ES-I3 (cell line): ENCODE measurements around the gene KANSL1L.

Experiments
- H3K36me3 ChIP-seq: 2 replicates; pipeline ENCODE4 v1.6.1; 2013; ENCODE audit warnings: mild to moderate bottlenecking, low read length, control low read depth, moderate library complexity; ENCODE audit not compliant: insufficient read depth
- H3K4me1 ChIP-seq: 2 replicates; pipeline ENCODE4 v1.6.1; 2013; ENCODE audit warnings: mild to moderate bottlenecking, control low read depth, low read length; ENCODE audit not compliant: insufficient read depth
- H3K9ac ChIP-seq: 2 replicates; pipeline ENCODE4 v1.6.1; 2013; ENCODE audit warnings: low read depth, mild to moderate bottlenecking, low read length, moderate library complexity
- H3K9me3 ChIP-seq: 2 replicates; pipeline ENCODE4 v1.6.1; 2013; ENCODE audit warnings: mild to moderate bottlenecking, low read length, moderate library complexity; ENCODE audit not compliant: control insufficient read depth, insufficient read depth

KANSL1L gene

DNA sequence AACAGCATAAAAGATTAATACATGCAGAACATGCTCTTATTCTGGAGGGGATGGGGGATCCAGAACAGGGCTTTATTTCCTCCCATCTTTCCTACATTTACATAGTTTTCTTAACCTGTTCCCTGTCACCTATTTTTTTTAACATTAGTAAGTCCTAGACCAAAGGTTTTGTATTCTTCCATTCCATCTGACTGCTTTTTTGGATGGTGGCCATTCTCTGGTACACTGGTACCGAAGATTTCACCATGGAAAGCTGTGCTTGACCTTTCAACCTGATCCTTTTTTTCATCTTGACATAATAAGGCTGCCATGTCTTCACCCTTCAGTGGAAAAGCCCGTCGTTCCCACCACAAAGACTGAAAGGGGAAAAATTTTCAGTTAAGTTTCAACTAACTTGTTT is 148.4 kb downstream of the KANSL1L start:
- Histone ChIP-seq H3K4me1 (no peaks in the 10 kb centered on the region), H3K9ac (no peak overlapping the region), H3K36me3 (peaks cover 11% of the 10 kb centered on the region)

DNA sequence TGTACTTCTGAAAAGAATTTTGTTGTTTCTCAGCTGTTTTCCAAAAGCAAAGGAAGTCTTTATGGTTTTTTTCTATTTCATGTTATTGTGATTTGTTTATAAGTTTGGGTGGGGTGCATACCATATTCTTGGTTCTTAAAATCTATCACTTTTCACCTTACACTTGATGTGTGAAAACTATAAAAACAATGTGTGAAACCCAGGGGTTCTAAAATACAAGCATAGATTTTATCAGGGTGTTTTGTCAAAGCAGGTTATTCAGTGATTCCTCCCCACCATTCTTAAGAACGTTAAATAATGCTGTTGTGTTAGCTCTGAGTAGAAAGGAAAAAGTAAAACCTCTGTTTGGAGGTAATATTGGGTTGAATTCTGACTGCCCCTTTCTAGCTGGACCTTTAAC is 151.1 kb downstream of the KANSL1L start:
- Histone ChIP-seq H3K4me1 (no peaks in the 10 kb centered on the region), H3K9me3 (no peaks in the 10 kb centered on the region), H3K9ac (no peak overlapping the region), H3K36me3 (peaks cover 20% of the 10 kb centered on the region)

More for the DNA sequence above, 148.4 kb downstream of the KANSL1L start:
- H3K9me3 ChIP-seq = no peaks in the 10 kb centered on the region

DNA sequence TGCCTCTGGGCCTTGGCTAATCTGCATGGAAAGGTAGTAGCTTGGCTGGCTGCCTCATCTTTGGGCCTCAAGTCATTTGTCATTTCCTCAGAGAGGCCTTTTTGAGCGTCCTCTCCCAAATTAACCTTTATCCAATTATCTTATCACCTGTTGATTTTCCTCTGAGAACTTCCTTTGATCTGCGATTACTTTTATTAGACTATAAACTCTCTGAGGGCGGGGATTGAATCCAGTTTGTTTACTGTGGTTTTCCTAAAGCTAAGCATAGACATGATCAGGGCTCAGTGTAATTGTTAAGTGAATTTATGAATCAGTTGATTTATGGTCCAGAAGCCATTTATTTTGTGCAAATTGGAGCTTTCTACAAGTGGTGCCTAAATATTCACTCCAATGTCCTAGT is 161.3 kb downstream of the KANSL1L start:
- Histone ChIP-seq H3K4me1 (no peaks in the 10 kb centered on the region), H3K9ac (no peak overlapping the region), H3K36me3 (peaks cover 10% of the 10 kb centered on the region), H3K9me3 (no peaks in the 10 kb centered on the region)

DNA sequence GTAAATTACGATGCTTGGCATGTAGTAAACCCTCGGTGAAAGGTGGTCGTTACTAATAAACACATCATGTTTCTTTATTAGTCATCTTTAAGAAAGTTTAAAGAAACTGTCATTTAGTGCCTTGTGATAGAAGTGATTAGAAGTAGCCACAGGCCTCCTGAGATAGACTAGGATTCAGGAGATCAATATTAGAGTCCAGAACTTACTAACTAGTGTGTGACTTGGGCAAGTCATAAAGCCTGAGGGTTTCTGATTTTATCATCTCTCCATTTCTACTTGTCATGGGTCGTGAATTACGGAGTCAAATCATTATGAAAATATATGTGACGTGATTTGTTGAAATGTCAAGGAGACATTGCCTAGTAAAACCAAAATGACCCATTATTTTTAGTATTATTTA is 162.1 kb downstream of the KANSL1L start:
- peaks cover 10% of the 10 kb centered on the region for H3K36me3 ChIP-seq
- H3K4me1 ChIP-seq = peaks cover 3% of the 10 kb centered on the region; the same call in 1 of the 2 replicates
- no peak overlapping the region for H3K9ac ChIP-seq
- no peaks in the 10 kb centered on the region for H3K9me3 ChIP-seq

DNA sequence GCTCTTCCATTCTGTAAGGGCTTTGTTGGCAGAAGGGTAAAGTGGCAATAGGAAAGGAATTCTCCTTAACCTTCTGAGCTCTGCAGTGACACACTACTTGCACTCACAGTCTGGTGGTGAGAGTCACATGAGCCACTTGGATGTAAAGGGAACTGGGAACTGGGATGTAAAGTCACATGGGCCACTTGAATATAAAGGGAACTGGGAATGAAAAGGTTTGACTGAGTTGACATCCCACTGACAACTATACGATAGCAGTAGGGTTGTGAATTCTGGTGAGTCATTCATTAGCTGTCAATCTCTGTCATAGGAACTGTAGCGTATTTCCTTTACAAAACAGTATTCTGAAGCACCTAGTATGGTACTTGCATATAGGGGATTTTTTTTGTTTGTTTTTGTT is 163.3 kb downstream of the KANSL1L start:
- Histone ChIP-seq H3K4me1 (peaks cover 10% of the 10 kb centered on the region; the same call in 1 of the 2 replicates), H3K36me3 (peaks cover 10% of the 10 kb centered on the region), H3K9ac (no peak overlapping the region), H3K9me3 (no peaks in the 10 kb centered on the region)

DNA sequence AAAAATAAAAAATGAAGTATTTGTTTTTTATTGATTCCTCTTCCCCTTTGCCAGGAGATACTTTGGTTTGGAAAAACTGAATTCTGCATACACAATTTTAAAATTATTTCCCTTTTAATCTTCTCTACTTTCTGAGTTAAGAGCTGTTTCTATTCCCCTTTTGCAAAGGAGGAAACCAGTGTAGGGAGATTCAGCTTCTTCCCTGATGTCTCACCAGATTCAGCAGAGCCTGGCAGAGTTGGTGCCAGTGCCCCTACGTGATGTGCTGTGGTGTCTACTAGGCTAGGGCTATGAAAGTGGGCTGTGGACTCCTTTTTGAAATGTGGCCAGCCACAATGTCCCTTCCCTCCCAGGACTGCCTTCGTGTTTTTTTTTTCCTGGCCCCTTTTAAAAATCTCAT is 166.3 kb downstream of the KANSL1L start:
- peaks cover 5% of the 10 kb centered on the region for H3K36me3 ChIP-seq
- H3K9ac ChIP-seq = no peak overlapping the region
- no peaks in the 10 kb centered on the region for H3K9me3 ChIP-seq
- H3K4me1 ChIP-seq = peaks cover 15% of the 10 kb centered on the region

DNA sequence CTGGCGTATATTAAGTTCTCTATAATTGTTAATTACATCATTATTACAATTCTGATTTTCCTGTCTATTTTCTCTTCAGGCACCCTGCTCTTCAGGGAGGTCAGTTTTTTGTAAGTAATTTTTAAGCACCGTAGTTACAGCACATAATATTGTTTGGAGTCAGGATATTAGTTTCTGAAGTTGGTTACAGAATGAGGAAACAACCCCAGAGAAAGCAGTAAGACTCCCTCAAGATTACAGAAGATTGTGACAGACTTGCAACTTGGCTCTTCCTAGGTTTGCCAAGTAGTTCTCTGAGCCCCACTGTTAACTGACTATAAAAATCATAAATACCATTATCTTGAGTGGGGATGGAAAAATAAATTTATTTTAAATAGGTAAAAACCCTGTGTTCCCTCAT is 167.8 kb downstream of the KANSL1L start:
- no peaks in the 10 kb centered on the region for H3K9me3 ChIP-seq
- H3K9ac ChIP-seq = peak overlapping the region; percentile 97
- H3K36me3 ChIP-seq = no peaks in the 10 kb centered on the region; the same call in 1 of the 2 replicates
- peaks cover 15% of the 10 kb centered on the region for H3K4me1 ChIP-seq

DNA sequence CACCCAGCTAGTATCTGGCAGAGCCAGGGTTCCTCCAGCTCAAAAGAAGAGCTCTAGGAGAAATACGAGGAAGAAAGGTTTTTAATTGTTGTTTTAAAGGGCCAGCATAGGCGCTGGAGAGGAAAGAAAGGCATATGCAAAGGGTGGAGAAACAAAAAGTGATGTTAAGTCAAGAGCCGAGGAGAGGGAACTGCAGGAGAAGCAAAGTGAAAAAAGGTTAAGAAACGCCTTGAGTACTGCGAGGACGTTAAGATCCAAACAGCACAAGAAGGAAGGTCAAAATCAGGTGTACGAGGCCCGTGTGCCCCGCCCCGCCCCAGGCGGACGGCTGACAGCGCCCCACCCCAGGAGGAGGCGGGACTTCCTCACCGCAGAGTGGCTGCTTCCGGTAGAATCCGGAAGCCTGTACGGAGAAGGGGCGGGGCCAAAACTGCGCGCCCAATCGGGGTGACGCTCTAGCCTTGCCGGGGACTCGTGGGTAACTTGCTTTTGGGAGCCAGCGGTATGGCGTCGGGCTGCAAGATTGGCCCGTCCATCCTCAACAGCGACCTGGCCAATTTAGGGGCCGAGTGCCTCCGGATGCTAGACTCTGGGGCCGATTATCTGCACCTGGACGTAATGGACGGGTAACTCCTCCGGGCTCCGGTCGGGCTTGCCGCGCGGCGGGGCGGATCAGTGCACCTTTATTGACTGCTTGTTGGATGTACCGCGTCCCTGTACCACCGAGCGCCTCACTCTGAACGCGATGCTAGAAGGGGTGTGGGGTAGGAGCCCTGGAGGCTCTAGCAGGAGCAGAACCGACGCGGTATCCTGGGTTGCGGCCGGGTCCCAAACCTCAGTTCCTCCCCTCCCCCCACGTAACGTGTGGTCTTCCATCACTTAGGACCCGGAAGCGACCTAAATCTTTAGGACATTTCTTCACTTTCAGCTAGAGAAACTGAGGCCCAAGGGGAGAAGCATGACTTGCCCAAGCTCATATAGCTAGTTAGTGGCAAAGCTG is 168.8 kb downstream of the KANSL1L start, which contains the start of gene RPE:
RPE (plus strand) TSS at position 481 of the 1,000 bp plus-strand sequence; CDS start at position 505, 24 bp downstream.
- H3K4me1 ChIP-seq = peaks cover 15% of the 10 kb centered on the region
- H3K9ac ChIP-seq = peak within 1 kb of the TSS; percentile 97
- H3K36me3 ChIP-seq = no peaks in the 10 kb centered on the region; the same call in 1 of the 2 replicates
- H3K9me3 ChIP-seq = no peaks in the 10 kb centered on the region

DNA sequence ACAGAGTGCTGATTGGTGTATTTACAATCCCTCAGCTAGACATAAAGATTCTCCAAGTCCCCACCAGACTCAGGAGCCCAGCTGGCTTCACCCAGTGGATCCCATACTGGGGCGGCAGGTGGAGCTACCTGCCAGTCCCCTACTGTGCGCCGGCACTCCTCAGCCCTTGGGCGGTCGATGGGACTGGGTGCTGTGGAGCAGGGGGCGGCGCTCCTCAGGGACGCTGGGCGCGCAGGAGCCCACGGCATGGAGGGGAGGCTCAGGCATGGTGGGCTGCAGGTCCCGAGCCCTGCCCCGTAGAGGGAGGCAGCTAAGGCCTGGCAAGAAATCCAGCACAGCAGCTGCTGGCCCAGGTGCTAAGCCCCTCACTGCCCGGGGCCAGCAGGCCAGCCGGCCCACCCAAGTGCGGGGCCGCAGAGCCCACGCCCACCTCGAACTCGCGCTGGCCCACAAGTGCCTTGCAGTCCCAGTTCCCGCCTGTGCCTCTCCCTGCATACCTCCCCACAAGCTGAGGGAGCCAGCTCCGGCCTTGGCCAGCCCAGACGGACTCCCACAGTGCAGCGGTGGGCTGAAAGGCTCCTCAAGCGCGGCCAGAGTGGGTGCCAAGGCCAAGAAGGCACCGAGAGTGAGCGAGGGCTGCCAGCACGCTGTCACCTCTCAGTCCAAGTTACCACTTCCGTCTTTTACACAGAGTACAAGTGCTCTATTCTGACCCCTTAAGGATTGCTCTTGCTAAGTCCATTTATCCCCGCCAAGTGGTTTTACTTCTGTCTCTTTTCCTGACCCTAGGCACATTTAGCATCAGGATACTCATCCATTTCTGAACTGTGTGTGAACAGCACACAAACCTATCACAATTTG is 170.5 kb downstream of the KANSL1L start:
- no peaks in the 10 kb centered on the region for H3K9me3 ChIP-seq
- H3K4me1 ChIP-seq = peaks cover 15% of the 10 kb centered on the region
- no peak overlapping the region for H3K9ac ChIP-seq
- H3K36me3 ChIP-seq = no peaks in the 10 kb centered on the region; the same call in 1 of the 2 replicates

DNA sequence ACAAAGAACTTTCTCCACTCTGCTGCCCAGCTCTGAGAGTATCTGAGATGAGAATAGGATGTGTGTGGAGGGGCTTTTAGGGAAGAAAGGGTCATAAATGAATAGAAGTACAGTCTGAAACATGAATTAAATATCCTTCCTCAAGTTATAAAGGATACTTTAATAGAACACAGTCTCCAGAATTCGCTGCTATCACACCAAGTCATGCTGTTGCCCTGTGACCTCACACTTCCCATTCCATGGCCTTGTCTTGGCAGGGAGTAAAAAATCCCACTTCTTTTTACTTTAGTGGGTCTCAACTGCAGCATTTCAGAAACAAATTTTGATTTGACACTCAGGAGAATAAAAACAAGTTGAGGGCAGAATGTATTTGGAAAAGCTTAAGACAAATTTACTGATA is 172.6 kb downstream of the KANSL1L start:
- H3K36me3 ChIP-seq = no peaks in the 10 kb centered on the region
- no peak overlapping the region for H3K9ac ChIP-seq
- no peaks in the 10 kb centered on the region for H3K9me3 ChIP-seq
- H3K4me1 ChIP-seq = peaks cover 9% of the 10 kb centered on the region; the same call in 1 of the 2 replicates

DNA sequence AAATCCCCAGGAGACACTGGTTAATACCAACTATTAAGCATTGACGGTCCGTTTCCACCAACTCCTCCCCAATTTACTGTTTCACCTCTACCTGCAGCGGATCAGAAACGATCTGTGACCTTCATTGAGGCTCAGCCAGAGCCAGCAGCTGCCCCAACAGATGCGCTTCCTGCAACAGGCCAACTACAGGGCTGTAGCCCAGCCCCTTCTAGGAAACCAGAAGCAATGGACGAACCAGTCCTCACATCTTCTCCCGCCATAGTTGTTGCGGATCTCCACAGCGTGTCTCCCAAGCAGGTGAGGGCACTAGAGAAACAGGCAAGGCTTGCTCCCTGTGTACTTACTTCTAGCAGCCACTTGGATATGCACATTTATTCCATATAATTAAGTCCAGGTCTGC is 177.2 kb downstream of the KANSL1L start:
- H3K9me3 ChIP-seq = no peaks in the 10 kb centered on the region
- no peaks in the 10 kb centered on the region for H3K4me1 ChIP-seq
- H3K9ac ChIP-seq = no peak overlapping the region
- no peaks in the 10 kb centered on the region for H3K36me3 ChIP-seq

DNA sequence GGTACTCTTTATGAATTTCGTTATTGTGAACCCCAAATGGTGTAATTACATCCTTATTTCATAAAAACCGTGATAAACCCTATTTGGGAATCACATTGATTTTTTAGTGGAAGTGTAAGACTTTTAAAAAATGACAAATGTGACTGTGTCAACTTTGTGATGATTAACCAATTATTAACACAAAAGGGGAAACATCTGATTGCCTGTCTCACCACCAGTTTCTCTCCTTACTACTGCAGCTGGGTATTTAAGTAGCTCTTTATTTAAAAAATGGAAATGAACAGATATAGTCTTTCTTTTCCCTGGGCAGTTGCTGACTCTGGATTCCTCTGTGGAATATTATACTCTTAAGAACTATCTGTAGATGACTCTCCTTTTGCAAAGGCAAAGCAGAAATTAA is 180.4 kb downstream of the KANSL1L start:
- Histone ChIP-seq H3K36me3 (no peaks in the 10 kb centered on the region), H3K9me3 (no peaks in the 10 kb centered on the region), H3K9ac (no peak overlapping the region), H3K4me1 (no peaks in the 10 kb centered on the region)

DNA sequence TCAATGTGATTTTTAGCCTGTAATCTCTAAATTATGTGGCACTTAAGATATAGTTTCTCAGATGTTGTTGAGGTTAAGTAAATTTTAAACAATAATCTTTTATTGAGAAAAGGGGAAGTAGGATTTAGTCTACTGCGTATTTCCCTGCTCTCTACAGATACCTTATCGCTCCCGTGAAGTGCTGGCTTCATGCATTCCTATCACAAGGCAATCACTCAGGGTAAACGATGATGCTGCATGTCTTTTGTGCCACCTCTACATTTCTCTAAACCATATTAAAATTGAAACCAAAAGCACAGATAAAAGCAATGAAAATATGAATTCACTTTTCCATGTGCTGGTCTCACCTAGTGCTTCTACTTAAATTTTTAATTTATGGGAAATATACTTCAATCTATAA is 183.2 kb downstream of the KANSL1L start:
- Histone ChIP-seq H3K36me3 (no peaks in the 10 kb centered on the region), H3K9ac (no peak overlapping the region), H3K4me1 (no peaks in the 10 kb centered on the region), H3K9me3 (no peaks in the 10 kb centered on the region)

DNA sequence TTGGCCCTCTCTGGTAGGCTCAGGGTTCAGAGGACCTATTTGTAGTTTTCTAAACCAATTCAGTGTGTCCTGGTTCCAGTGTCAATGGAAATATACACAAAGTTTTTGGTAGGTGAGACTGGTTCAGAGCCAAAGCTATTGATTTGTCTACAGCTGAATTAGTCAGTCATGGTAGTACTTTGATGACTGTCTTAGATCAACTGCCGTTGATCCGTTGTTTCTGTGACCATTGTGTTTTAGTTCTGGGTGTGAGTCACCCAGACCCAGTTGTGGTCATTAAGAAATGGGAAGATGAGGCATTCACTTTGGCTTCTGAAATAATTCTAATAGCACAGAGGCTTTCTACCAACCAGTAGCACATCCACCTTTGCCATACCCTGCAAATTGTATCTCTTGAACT is 184.8 kb downstream of the KANSL1L start:
- Histone ChIP-seq H3K4me1 (no peaks in the 10 kb centered on the region), H3K9me3 (no peaks in the 10 kb centered on the region), H3K36me3 (no peaks in the 10 kb centered on the region)

More for the DNA sequence above, 184.8 kb downstream of the KANSL1L start:
- H3K9ac ChIP-seq = no peak overlapping the region
